Umbilical cord (tissue), 2 donors: ENCODE measurements around the gene CALML5. TPM values are rescaled to one million over a fixed set of nuclear protein-coding genes. Genes with fewer than 3 reads are reported as not detected.

Experiments used
- DNase-seq: peaks from one replicate; pipeline ENCODE4 v3.0.0-alpha.2; 2015; ENCODE audit warnings: low spot score
- total RNA-seq: library from RNA; depleted of rRNA; stranded (reverse); fragments of >200 nt; gene quantifications from one replicate; pipeline ENCODE4 v1.2.3, GENCODE V29; 2014; ENCODE audit warnings: low replicate concordance; ENCODE audit not compliant: insufficient read depth

CALML5 gene
- total RNA-seq, 1 donor from 2014 or later: not detected

DNA sequence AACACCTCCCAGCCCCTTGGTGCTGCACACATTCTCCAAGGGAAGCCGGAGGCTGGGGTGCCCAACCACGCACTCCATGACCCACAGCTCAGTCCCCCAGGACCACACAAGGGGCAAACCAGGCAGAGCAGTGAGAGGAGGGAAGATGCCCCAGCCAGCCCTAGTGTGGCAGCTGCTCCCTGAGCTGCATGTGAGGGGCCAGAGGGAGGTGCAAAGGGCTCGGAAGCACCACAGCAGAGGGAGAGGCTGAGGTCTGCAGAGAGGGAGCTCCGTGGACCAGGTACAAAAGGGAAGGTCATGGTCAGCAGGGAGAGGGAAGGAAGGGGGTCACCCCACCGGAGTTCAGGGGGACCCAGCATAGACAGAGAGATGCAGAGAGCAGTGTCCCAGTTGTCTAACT lies 1.5 kb upstream of the CALML5 start:
- no peak for DNase-seq

- DNase-seq: no peak
Measured at GRCh38 chr10:5500162-5500670, 846 bp upstream of the CALML5 start.

GRCh38 chr10:5498791-5499492 lies 428 bp downstream of the CALML5 start:
- no peak for DNase-seq

DNA sequence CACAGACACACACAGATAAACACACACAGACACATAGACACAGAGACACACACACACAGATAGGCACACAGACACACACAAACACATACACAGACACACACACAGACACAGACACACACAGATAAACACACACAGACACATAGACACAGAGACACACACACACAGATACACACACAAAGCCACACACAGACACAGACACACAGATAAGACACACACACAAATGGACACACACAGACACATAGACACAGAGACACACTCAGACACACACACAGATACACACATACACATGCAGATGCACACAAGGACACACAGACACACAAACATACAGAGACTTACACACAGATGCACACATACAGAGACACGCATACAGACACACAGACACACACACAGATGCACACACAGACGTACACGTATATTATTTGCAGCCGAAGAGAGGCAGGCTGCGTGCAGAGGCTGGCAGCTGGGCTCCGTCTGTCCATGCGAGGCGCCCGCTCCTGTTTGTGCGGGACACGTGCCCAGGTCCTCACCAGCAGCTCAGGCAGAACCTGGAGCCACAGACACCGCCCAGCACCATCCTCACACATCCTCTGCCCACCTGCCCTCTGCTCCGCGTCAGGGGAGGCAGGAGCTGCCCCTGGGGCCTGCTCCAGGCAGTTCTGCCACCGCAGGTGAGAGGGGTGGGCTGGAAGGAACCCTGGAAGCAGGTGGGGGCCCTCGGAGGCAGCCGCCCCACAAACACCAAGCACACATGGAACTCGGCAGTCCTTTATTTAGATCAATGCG lies 1.2 kb downstream of the CALML5 start:
- DNase-seq: no peak

- no peak for DNase-seq
Measured at GRCh38 chr10:5497289-5497688, 2.1 kb downstream of the CALML5 start.

- DNase-seq: no peak
Measured at GRCh38 chr10:5496261-5497250, 2.8 kb downstream of the CALML5 start.

GRCh38 chr10:5494611-5495010 lies 4.8 kb downstream of the CALML5 start:
- no peak for DNase-seq

- DNase-seq: no peak
Measured at GRCh38 chr10:5493691-5494090, 5.7 kb downstream of the CALML5 start.

GRCh38 chr10:5492929-5493576 lies 6.3 kb downstream of the CALML5 start:
- no peak for DNase-seq

DNA sequence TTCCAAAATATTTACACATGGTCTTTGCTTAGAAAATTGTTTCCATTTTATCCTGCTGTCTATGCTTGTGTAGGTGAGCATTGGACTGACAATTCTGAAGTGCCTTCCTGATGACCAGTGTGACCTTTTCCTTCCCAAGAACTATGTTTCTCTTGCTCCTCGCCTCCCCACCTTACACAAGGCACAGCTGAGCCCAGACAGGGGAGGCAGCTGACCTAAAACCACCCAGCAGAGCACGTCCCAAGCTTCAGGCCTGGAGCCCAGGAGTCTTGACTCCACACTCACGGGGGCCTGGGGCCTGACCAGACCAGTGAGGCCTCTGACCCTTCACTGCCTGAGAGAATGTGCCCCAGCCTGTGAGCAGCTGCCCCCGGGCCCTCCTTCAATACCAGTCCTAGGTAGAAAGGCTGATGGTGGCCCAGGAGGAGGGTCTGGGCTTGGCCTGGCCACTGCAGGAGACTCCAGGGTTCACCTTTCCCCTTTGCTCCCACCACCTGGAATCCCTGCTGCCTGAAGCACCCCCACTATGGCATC lies 7.0 kb downstream of the CALML5 start:
- no peak for DNase-seq

DNA sequence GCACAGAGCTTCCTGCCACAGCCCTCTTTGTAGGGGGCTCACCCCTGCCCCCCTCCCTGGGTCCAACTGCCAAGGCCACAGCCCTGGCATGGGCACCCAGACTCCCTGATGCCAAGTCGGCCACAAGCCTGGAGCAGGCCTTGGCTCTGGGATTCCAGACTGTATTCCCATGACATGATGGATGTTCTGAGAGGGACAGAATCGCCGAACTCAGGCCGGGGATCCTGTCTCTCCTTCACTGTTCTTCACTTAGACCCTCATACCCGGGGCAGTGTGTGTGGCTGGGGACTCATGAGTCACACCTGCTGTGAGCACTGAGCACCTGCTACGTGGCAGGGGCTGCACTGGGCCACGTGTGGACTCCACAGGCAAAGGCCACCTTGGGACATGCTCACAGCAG lies 7.9 kb downstream of the CALML5 start:
- no peak for DNase-seq

DNA sequence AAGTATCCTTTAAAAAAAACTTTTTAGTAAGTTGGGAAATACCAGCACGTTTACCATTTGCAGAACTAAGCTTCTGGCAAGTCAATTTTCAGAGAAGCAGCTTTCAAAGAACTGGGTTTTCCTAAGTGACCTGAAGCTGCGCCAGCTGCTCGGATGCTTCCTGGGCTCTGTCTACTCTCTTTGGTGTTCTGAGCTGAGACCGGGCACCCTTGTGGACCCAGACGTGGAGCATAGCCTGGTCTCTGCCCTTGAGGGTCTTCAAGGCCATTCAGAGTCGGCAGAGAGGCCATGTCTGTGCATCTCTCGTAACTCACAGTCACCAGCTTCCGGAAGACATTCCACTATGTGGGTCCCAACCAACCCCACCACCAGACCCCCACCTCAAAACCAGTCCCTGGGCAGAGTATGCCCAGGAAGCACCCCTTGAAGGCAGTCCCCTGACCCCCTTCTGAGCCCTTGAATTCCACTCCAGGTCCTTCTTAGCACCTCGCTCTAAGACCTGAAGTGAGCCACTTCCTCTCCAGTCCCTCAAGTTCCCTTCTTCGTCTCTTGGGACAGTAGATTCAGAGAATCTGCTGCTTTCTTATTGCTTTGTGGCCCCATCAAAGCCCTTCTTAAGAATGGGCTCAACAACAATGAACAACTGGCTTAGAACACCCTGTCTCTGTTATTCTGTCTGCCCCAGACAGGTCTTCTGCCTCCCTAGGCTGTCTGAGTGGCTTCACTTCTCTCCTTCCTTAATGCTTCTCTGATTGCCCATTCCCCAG lies 8.5 kb downstream of the CALML5 start:
- no peak for DNase-seq

GRCh38 chr10:5490032-5490431 lies 9.3 kb downstream of the CALML5 start:
- no peak for DNase-seq

DNA sequence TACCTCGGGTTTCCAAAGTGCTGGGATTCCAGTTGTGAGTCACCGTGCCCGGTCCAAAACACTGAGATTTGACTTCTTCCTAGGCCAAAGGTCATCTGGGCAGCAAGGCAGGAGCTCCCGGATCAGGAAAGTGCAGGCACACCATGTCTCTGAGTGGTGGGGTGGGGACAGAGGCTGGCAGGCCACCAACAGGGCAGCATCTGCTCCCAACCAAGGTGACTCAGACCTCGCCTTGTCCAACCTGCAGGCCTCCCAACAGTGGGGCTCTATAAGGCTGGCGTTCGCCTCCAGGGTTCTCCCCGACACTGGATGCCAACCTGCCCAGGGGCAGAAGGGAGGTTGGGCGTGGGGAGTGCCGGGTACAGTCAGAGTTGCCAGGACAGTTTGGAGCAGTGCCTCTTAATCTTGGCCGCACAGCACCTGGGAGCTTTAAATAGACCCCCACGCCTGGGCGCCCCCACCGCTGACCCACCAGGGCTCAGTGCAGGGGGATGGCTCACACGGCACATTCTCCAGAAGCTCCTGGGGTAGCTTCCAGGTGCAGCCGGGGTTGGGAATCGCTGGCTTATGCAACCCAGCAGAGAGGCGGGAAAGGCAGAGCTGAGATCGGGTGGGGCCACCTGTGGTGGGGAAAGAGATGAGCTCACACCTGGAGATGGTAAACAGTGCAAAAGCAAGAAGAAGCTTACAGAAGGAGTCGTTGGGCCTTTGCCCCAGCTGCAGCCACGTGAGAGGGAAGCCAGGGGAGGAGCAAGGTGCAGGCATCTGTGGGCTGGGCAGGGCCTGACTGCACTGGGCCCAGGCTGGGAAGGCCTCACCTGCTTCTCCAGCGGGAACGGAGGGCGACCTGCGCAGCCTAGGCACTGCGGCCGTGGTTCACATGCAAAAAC lies 10.9 kb downstream of the CALML5 start:
- no peak for DNase-seq

DNA sequence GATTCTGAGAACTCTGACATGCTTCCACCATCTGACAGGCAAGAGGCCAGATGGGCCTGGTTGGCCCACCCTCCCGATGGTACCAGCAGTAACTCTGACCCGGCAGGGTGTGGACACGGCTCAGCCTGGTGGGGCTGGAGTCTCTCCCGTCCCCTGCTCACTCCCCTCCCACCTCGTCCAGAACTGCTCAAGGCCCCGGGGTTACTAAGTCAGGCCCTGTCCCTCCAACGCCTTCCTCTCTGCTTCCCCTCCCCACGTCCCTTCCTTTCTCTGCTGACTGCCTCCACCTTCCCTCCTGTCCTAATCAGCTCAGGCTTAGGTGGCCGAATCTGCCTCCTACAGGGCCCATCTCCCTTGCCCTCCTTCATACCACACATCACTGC lies 12.5 kb downstream of the CALML5 start:
- peak; percentile 30 for DNase-seq

GRCh38 chr10:5485948-5486852 lies 13.2 kb downstream of the CALML5 start:
- DNase-seq: no peak

DNA sequence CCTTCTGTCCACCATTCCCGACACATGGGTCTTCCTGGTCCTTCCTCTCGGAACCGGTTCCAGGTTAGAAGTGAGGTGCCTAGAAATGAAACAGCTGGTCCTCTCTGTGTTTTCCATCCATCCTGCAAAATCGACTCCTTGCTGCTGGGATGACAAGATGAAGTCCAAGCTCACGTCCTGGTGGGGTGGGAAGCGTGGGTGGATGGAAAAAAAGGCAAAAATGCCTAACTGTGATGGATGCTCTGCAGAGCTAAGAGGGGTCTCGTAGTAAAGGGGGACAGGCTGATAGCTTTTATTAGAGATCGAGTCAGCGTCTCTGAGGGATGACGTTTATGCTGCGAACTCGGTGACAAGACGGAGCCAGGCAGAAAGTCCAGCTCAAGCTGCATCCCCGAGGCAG lies 14.1 kb downstream of the CALML5 start:
- no peak for DNase-seq

- DNase-seq: no peak
Measured at GRCh38 chr10:5484205-5484604, 15.2 kb downstream of the CALML5 start.
